ENCODE results near the gene ICAM3. TPM values are rescaled to one million over a fixed set of nuclear protein-coding genes. Genes with fewer than 3 reads are reported as not detected.

ICAM3 gene
- total RNA-seq, 4 donors from 2014 or later, result 3.1 to 4.5 (median 3.8) TPM

DNA sequence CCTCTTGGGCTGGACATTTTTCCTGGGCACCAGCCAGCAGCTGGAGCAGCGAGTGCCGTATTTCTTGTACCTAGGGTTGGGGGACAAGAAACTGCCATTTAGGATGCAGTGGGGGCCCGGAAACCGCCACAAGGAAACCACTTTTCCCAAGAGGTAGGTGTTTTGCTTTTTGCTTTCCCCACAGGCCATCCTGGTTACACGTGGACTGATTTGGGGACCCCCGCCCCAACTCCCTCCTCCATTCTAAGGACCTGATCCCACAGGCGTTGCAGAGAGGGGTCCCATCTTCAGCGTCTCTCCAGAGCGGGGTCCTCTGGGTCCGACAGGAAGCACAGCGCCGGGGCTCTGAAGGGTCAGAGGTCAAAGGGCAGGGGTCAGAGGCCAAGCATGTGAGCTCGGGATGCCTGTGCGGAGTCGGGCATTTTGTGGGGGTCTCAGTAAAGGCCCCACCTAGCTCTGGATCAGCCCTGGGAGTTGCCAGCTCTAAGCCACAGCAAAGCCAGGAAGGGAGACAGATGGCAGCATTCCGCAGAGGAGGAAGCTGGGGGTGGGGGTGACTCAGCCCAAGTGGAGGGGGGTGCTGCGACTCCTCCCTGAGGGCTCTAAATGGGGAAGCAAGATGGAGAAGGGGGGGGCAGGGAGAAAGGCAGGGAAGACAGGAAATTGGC is 34.2 kb downstream of the ICAM3 start:
- Histone ChIP-seq H3K4me3 (no peak overlapping the region), H3K4me1 (no peaks in the 10 kb centered on the region), H3K27ac (no peak overlapping the region), H3K36me3 (peaks cover 5% of the 10 kb centered on the region), H3K9me3 (no peaks in the 10 kb centered on the region), H3K27me3 (no peaks in the 10 kb centered on the region)
- no peak for TF ChIP-seq POLR2A (IDR thresholded peaks at IDR 0.05)
- TF ChIP-seq, protein P1, sequence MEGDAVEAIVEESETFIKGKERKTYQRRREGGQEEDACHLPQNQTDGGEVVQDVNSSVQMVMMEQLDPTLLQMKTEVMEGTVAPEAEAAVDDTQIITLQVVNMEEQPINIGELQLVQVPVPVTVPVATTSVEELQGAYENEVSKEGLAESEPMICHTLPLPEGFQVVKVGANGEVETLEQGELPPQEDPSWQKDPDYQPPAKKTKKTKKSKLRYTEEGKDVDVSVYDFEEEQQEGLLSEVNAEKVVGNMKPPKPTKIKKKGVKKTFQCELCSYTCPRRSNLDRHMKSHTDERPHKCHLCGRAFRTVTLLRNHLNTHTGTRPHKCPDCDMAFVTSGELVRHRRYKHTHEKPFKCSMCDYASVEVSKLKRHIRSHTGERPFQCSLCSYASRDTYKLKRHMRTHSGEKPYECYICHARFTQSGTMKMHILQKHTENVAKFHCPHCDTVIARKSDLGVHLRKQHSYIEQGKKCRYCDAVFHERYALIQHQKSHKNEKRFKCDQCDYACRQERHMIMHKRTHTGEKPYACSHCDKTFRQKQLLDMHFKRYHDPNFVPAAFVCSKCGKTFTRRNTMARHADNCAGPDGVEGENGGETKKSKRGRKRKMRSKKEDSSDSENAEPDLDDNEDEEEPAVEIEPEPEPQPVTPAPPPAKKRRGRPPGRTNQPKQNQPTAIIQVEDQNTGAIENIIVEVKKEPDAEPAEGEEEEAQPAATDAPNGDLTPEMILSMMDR (IDR thresholded peaks at IDR 0.05), result no peak
- TF ChIP-seq EP300 (IDR thresholded peaks at IDR 0.05), result no peak
- no peak for TF ChIP-seq POLR2AphosphoS5 (IDR thresholded peaks at IDR 0.05)
- DNase-seq (ENCODE audit: low spot score in 2 of 2), result no peak
- WGBS, result 82% methylated on average over 15 of the region's 17 CpGs

DNA sequence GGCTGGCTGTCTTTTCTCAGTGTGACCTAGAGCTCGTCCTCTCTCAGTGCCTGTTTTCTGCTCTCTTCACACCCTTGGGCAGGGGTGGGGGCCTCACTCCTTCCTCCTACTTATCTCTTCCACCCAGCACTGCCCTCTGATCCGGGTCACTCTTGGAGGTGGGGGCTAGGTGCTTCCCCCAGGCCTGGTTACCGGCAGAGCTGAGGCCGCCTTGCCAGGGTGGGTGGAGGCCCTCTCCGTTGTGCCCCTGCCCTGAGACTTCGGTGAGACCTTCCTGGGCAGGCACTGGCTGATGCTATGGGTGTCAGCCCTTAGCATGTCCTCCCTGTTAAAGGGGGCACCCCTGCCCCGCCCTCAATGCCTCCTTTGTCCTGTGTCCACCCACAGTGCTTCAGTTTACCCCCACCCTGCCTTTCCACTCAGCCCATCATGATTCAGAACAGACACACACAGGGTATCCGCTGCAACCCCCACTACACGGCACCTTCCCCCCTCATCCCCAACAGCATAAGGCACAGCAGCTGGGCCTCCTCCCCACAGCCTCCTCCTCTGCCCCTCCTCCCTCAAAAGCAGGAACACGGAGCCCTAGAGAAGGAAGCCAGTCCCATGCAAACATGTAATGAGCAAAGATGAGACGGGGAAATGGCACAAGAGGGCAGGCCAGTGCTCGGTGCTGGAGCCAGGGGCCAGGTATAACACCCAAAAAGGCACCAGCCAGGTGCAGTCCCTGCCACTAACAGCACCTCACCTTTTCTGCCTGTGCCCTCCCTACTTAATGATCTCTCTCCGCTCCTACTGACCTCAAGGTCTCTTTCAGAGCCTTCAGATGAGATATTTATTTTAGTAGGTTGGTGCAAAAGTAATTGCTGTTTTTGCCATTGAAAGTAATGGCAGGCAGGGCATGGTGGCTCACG is 39.6 kb downstream of the ICAM3 start:
- no peak for DNase-seq (ENCODE audit: low spot score in 2 of 2)
- Histone ChIP-seq H3K27ac (no peak overlapping the region), H3K4me1 (peaks cover 15% of the 10 kb centered on the region), H3K9me3 (no peaks in the 10 kb centered on the region), H3K4me3 (no peak overlapping the region), H3K27me3 (peaks cover 33% of the 10 kb centered on the region), H3K36me3 (no peaks in the 10 kb centered on the region)
- WGBS, result 53% methylated on average over 14 of the region's 14 CpGs
- TF ChIP-seq EP300 (IDR thresholded peaks at IDR 0.05) (no peak), POLR2A (IDR thresholded peaks at IDR 0.05) (no peak), POLR2AphosphoS5 (IDR thresholded peaks at IDR 0.05) (no peak)
- TF ChIP-seq, protein P1 (IDR thresholded peaks at IDR 0.05), result no peak

DNA sequence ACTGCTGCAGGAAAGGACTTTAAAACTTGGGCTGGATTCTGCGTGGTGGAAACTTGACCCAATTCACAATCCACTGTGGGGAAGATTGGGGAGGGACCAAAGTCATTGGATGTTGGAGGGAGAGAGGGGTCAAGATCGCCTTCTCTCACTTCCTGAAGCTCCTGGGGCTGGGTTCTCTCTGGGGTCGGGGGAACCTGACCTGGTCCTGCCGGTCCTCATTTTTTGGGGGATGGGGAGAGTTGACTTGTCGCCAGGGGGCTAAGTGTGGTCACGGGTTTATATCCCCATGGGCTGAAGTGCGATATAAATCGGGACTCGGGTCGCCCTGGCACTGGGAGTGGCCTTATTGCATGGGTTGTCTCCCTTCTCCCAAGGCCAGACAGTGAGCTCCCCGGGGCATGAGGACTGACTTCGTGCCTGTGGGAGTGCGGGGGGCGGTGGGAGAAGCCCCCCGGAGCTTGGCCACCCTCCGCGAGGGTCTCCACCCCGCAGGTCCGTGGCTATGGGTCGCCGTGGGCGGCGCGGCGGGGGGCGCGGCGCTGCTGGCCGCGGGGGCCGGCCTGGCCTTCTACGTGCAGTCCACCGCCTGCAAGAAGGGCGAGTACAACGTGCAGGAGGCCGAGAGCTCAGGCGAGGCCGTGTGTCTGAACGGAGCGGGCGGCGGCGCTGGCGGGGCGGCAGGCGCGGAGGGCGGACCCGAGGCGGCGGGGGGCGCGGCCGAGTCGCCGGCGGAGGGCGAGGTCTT is 43.4 kb downstream of the ICAM3 start:
- no peak overlapping the region for H3K27ac ChIP-seq
- no peaks in the 10 kb centered on the region for H3K36me3 ChIP-seq
- H3K9me3 ChIP-seq, result no peaks in the 10 kb centered on the region
- 14% methylated on average over 33 of the region's 58 CpGs for WGBS
- DNase-seq (ENCODE audit: low spot score in 2 of 2), result no peak
- TF ChIP-seq, protein P1 (IDR thresholded peaks at IDR 0.05), result no peak
- TF ChIP-seq POLR2AphosphoS5 (IDR thresholded peaks at IDR 0.05) (no peak), EP300 (IDR thresholded peaks at IDR 0.05) (no peak), POLR2A (IDR thresholded peaks at IDR 0.05) (no peak)
- H3K4me1 ChIP-seq, result peaks cover 44% of the 10 kb centered on the region
- peaks cover 70% of the 10 kb centered on the region for H3K27me3 ChIP-seq
- peak overlapping the region; percentile 39 for H3K4me3 ChIP-seq

DNA sequence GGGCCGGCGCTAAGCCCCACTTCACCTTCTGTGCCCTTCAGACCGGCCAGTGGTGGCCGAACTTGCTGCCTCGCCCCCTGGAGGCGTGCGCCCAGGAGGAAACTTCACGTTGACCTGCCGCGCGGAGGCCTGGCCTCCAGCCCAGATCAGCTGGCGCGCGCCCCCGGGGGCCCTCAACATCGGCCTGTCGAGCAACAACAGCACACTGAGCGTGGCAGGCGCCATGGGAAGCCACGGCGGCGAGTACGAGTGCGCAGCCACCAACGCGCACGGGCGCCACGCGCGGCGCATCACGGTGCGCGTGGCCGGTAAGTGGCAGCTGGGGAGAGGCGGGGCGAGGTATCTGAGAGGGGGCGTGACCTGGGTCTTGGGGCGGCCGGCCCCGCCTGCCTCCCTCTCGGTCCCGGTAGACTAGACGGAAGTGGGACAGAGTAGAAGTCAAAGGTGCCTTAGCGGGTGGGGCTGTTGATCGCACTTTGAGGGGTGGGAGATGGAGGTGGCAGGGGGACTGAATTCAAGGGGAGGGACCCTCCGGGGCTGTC is 44.0 kb downstream of the ICAM3 start:
- 4% methylated on average over 27 of the region's 48 CpGs for WGBS

More for the DNA sequence above, 44.0 kb downstream of the ICAM3 start:
- Histone ChIP-seq H3K36me3 (no peaks in the 10 kb centered on the region), H3K4me1 (peaks cover 50% of the 10 kb centered on the region), H3K27me3 (peaks cover 77% of the 10 kb centered on the region), H3K4me3 (peak overlapping the region; percentile 39), H3K9me3 (no peaks in the 10 kb centered on the region), H3K27ac (no peak overlapping the region)
- no peak for DNase-seq (ENCODE audit: low spot score in 2 of 2)
- TF ChIP-seq POLR2A (IDR thresholded peaks at IDR 0.05), result no peak
- TF ChIP-seq POLR2AphosphoS5 (IDR thresholded peaks at IDR 0.05), result no peak
- TF ChIP-seq, protein P1 (IDR thresholded peaks at IDR 0.05), result no peak
- no peak for TF ChIP-seq EP300 (IDR thresholded peaks at IDR 0.05)

Data from suprapubic skin (tissue), 4 donors.